HG03060 (cell line): ENCODE results near the gene SLC43A1.
"Not testable (repeated sequence)": the region's sequence is repeated elsewhere in the genome, so short reads cannot be mapped to it uniquely, and the experiment has no call there.

Experiments
- ATAC-seq: cut with Tn5 transposase; IDR thresholded peaks from one replicate; pipeline ENCODE4 v1.9.1; 2021; ENCODE audit warnings: low read depth, moderate number of reproducible peaks; ENCODE audit not compliant: unreplicated experiment

SLC43A1 gene

GRCh38 chr11:57462597-57462996 lies 52.9 kb downstream of the SLC43A1 start:
- ATAC-seq: no peak

GRCh38 chr11:57461841-57462489 lies 53.5 kb downstream of the SLC43A1 start:
- ATAC-seq: no peak

GRCh38 chr11:57460758-57461749 lies 54.4 kb downstream of the SLC43A1 start:
- no peak for ATAC-seq

- ATAC-seq: no peak
Observed at GRCh38 chr11:57460022-57460757, 55.3 kb downstream of the SLC43A1 start, which contains the start of gene RTN4RL2. Gene RTN4RL2, plus strand, starts transcription at chr11:57460528. Its CDS starts 338 bp downstream, at chr11:57460866.

- ATAC-seq: no peak
Observed at GRCh38 chr11:57459164-57460021, 56.1 kb downstream of the SLC43A1 start.

GRCh38 chr11:57458410-57459163 lies 56.9 kb downstream of the SLC43A1 start:
- no peak for ATAC-seq

GRCh38 chr11:57458060-57458409 lies 57.5 kb downstream of the SLC43A1 start:
- ATAC-seq: no peak

- ATAC-seq: no peak
Observed at GRCh38 chr11:57457643-57458023, 57.9 kb downstream of the SLC43A1 start.

- no peak for ATAC-seq
Observed at GRCh38 chr11:57456960-57457642, 58.4 kb downstream of the SLC43A1 start.

GRCh38 chr11:57453543-57454177 lies 61.8 kb downstream of the SLC43A1 start:
- ATAC-seq: no peak

GRCh38 chr11:57446055-57446454 lies 69.4 kb downstream of the SLC43A1 start:
- no peak for ATAC-seq

- ATAC-seq: not testable (repeated sequence)
Observed at GRCh38 chr11:57445122-57445394, 70.4 kb downstream of the SLC43A1 start.

GRCh38 chr11:57444362-57445121 lies 71.0 kb downstream of the SLC43A1 start:
- no peak for ATAC-seq

GRCh38 chr11:57440744-57441414 lies 74.6 kb downstream of the SLC43A1 start:
- no peak for ATAC-seq

- no peak for ATAC-seq
Observed at GRCh38 chr11:57439786-57440185, 75.7 kb downstream of the SLC43A1 start.

- no peak for ATAC-seq
Observed at GRCh38 chr11:57438345-57439285, 76.9 kb downstream of the SLC43A1 start.
